Measurements from ENCODE around the gene DNAJC17.

DNAJC17 gene

GRCh38 chr15:40737048-40737447, 70.2 kb downstream of the DNAJC17 start:
- no peak for DNase-seq (ENCODE audit: low read depth)

- no peak for DNase-seq (ENCODE audit: low read depth)
Measured at GRCh38 chr15:40736575-40736974, 70.7 kb downstream of the DNAJC17 start.

- no peak for DNase-seq (ENCODE audit: low read depth)
Measured at GRCh38 chr15:40731034-40731433, 76.2 kb downstream of the DNAJC17 start.

- DNase-seq (ENCODE audit: low read depth), result no peak
Measured at GRCh38 chr15:40723919-40724318, 83.4 kb downstream of the DNAJC17 start.

- DNase-seq (ENCODE audit: low read depth), result no peak
Measured at GRCh38 chr15:40722934-40723333, 84.3 kb downstream of the DNAJC17 start.

- DNase-seq (ENCODE audit: low read depth), result no peak
Measured at GRCh38 chr15:40722354-40722753, 84.9 kb downstream of the DNAJC17 start.

GRCh38 chr15:40721701-40722100, 85.6 kb downstream of the DNAJC17 start:
- DNase-seq (ENCODE audit: low read depth), result no peak

GRCh38 chr15:40716165-40716564, 91.1 kb downstream of the DNAJC17 start:
- no peak for DNase-seq (ENCODE audit: low read depth)
